HEK293T (cell line): Measurements from ENCODE around the gene PGBD5.

Experiments
- BHLHE40 ChIP-seq: fragments of 450-650 bp; IDR thresholded peaks from 2 replicates; pipeline ENCODE4 v1.6.1; 2016; ENCODE audit warnings: mild to moderate bottlenecking, moderate library complexity, borderline replicate concordance
- FOXK2 ChIP-seq: fragments of 450-650 bp; IDR thresholded peaks from 2 replicates; pipeline ENCODE4 v1.6.1; 2016; ENCODE audit warnings: mild to moderate bottlenecking
- FOXM1 ChIP-seq: fragments of 450-650 bp; IDR thresholded peaks from 2 replicates; pipeline ENCODE4 v1.6.1; 2017; ENCODE audit warnings: mild to moderate bottlenecking, borderline replicate concordance
- SP1 ChIP-seq: fragments of 450-650 bp; IDR thresholded peaks from 2 replicates; pipeline ENCODE4 v1.6.1; 2017
- SUZ12 ChIP-seq: fragments of 450-650 bp; IDR thresholded peaks from 2 replicates; pipeline ENCODE4 v1.6.1; 2016; ENCODE audit warnings: mild to moderate bottlenecking
- TF ChIP-seq, protein P1 (sequence below): fragments of 450-650 bp; IDR thresholded peaks from 2 replicates; pipeline ENCODE4 v1.6.1; 2016

DNA sequence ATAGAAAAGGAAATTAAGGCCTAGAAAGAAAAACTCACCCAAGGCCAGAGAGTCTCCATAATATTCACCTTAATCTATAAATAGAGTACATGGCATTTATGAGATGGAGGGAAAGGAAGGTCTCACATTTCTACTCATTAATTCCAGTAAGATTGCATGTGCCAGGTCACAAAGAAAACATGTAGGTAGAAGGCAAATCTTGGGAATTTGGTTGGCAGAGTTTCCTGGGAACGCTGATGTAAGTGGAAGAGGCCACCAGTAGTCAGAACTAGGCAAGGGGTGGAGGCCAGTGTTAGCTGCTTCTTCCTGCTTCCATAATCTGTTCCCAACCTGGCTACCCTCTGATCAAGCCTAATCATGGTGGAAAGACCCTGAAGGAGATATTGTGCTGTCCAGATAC is 29.2 kb upstream of the PGBD5 start:
- no peak for TF ChIP-seq SUZ12
- no peak for TF ChIP-seq SP1
- TF ChIP-seq FOXK2: no peak
- TF ChIP-seq, protein P1, sequence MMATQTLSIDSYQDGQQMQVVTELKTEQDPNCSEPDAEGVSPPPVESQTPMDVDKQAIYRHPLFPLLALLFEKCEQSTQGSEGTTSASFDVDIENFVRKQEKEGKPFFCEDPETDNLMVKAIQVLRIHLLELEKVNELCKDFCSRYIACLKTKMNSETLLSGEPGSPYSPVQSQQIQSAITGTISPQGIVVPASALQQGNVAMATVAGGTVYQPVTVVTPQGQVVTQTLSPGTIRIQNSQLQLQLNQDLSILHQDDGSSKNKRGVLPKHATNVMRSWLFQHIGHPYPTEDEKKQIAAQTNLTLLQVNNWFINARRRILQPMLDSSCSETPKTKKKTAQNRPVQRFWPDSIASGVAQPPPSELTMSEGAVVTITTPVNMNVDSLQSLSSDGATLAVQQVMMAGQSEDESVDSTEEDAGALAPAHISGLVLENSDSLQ: no peak
- no peak for TF ChIP-seq FOXM1
- TF ChIP-seq BHLHE40: no peak
